ENCODE results near the gene THSD7B.

The THSD7B gene

GRCh38 chr2:137724912-137725311 is 959.6 kb downstream of the THSD7B start (continued):
- TF ChIP-seq POU6F1 (CRISPR knock-in tag; IDR thresholded peaks at IDR 0.05; ENCODE audit: borderline replicate concordance, low read depth): no peak
- TF ChIP-seq ZFP30 (CRISPR knock-in tag; IDR thresholded peaks at IDR 0.05): no peak
- no peak for TF ChIP-seq ZNF70 (CRISPR knock-in tag; IDR thresholded peaks at IDR 0.05)
- no peak for TF ChIP-seq CSDC2 (CRISPR knock-in tag; IDR thresholded peaks at IDR 0.05)
- no peak for TF ChIP-seq OSR1 (CRISPR knock-in tag; IDR thresholded peaks at IDR 0.05)
- TF ChIP-seq ZFP3 (CRISPR knock-in tag; IDR thresholded peaks at IDR 0.05): no peak
- TF ChIP-seq, protein P1, sequence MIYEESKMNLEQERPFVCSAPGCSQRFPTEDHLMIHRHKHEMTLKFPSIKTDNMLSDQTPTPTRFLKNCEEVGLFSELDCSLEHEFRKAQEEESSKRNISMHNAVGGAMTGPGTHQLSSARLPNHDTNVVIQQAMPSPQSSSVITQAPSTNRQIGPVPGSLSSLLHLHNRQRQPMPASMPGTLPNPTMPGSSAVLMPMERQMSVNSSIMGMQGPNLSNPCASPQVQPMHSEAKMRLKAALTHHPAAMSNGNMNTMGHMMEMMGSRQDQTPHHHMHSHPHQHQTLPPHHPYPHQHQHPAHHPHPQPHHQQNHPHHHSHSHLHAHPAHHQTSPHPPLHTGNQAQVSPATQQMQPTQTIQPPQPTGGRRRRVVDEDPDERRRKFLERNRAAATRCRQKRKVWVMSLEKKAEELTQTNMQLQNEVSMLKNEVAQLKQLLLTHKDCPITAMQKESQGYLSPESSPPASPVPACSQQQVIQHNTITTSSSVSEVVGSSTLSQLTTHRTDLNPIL (CRISPR knock-in tag; IDR thresholded peaks at IDR 0.05; ENCODE audit: low read depth): no peak

Data from SK-N-SH treated with all-trans-retinoic acid at 6 μM for 48 hours (cell line).